HG02798 (cell line): ENCODE results near the gene AP5Z1.

ENCODE experiments used
- ATAC-seq: cut with Tn5 transposase; IDR thresholded peaks from one replicate; pipeline ENCODE4 v1.9.1; 2021; ENCODE audit warnings: mild to moderate bottlenecking; ENCODE audit not compliant: unreplicated experiment, poor library complexity

The AP5Z1 gene

GRCh38 chr7:4775250-4775847 is at the start of gene AP5Z1:
Gene AP5Z1 (plus strand): TSS chr7:4775623. CDS start chr7:4775716, 93 bp downstream.
- peak; percentile 96 for ATAC-seq

GRCh38 chr7:4725850-4726450 is 49.5 kb upstream of the AP5Z1 start:
- ATAC-seq, result no peak

- no peak for ATAC-seq
These were observed 48.9 kb upstream of the AP5Z1 start for GRCh38 chr7:4726566-4726965.

- ATAC-seq, result no peak
These were observed 47.3 kb upstream of the AP5Z1 start for GRCh38 chr7:4727914-4728705.

GRCh38 chr7:4729266-4729665 is 46.2 kb upstream of the AP5Z1 start:
- no peak for ATAC-seq

- ATAC-seq, result no peak
These were observed 45.1 kb upstream of the AP5Z1 start for GRCh38 chr7:4730276-4730675.

- ATAC-seq, result no peak
These were observed 44.5 kb upstream of the AP5Z1 start for GRCh38 chr7:4730971-4731370.

- no peak for ATAC-seq
These were observed 43.6 kb upstream of the AP5Z1 start for GRCh38 chr7:4731803-4732202.

GRCh38 chr7:4733936-4734528 is 41.4 kb upstream of the AP5Z1 start:
- no peak for ATAC-seq

GRCh38 chr7:4734587-4735345 is 40.7 kb upstream of the AP5Z1 start:
- no peak for ATAC-seq

GRCh38 chr7:4737300-4737699 is 38.1 kb upstream of the AP5Z1 start:
- no peak for ATAC-seq

GRCh38 chr7:4738711-4739527 is 36.5 kb upstream of the AP5Z1 start:
- ATAC-seq, result no peak

GRCh38 chr7:4739528-4739992 is 35.9 kb upstream of the AP5Z1 start:
- no peak for ATAC-seq

- ATAC-seq, result no peak
These were observed 34.6 kb upstream of the AP5Z1 start for GRCh38 chr7:4740796-4741195.

GRCh38 chr7:4742051-4742573 is 33.3 kb upstream of the AP5Z1 start:
- ATAC-seq, result no peak

- ATAC-seq, result no peak
These were observed 32.6 kb upstream of the AP5Z1 start for GRCh38 chr7:4742852-4743251.

GRCh38 chr7:4744391-4745264 is 30.8 kb upstream of the AP5Z1 start:
- peak; percentile 85 for ATAC-seq

- peak; percentile 19 for ATAC-seq
These were observed 30.0 kb upstream of the AP5Z1 start for GRCh38 chr7:4745265-4745919.
